ENCODE results near the gene TICRR. TPM values are rescaled to one million over a fixed set of nuclear protein-coding genes. Genes with fewer than 3 reads are reported as not detected.

The TICRR gene
- total and polyA plus RNA-seq, 2 of the 13 experiments (the other 11 are each of a cell fraction or from before 2014, with no cell fraction given): 4.1 to 14.3 TPM

GRCh38 chr15:89575656-89576416 is 567 bp downstream of the TICRR start (continued):
- TF ChIP-seq ZNF280D (CRISPR knock-in tag; IDR thresholded peaks at IDR 0.05): no peak
- no peak for TF ChIP-seq TCF12 (IDR thresholded peaks at IDR 0.05)
- TF ChIP-seq TCF12 (CRISPR knock-in tag; IDR thresholded peaks at IDR 0.05): 0 out of 2 replicates have a peak, but pooled peaks have one; percentile 52
- no peak for TF ChIP-seq ZNF354B (CRISPR knock-in tag; IDR thresholded peaks at IDR 0.05)
- TF ChIP-seq FIP1L1 (IDR thresholded peaks at IDR 0.05; ENCODE audit: borderline replicate concordance, insufficient read depth, low read depth, low read length): no peak
- TF ChIP-seq KDM2A (CRISPR knock-in tag; IDR thresholded peaks at IDR 0.05; ENCODE audit: borderline replicate concordance, low read depth): no peak
- no peak for TF ChIP-seq XRCC5 (optimal IDR thresholded peaks at IDR 0.05; ENCODE audit: low read length)
- no peak for TF ChIP-seq ARNT (IDR thresholded peaks at IDR 0.05)
- no peak for TF ChIP-seq ZNF614 (CRISPR knock-in tag; IDR thresholded peaks at IDR 0.05; ENCODE audit: borderline replicate concordance)
- no peak for TF ChIP-seq FUBP1 (CRISPR knock-in tag; IDR thresholded peaks at IDR 0.05; ENCODE audit: borderline replicate concordance)
- no peak for TF ChIP-seq ZNF577 (CRISPR knock-in tag; IDR thresholded peaks at IDR 0.05; ENCODE audit: borderline replicate concordance, low read depth)
- TF ChIP-seq DMAP1 (CRISPR knock-in tag; IDR thresholded peaks at IDR 0.05): no peak; the same call in 1 of the 2 replicates
- TF ChIP-seq ZFX (CRISPR knock-in tag; IDR thresholded peaks at IDR 0.05; ENCODE audit: low read depth): peak; percentile 82
- no peak for TF ChIP-seq ZBTB7B (CRISPR knock-in tag; IDR thresholded peaks at IDR 0.05)
- no peak for TF ChIP-seq SMYD3 (CRISPR knock-in tag; IDR thresholded peaks at IDR 0.05)
- TF ChIP-seq JUNB (CRISPR knock-in tag; IDR thresholded peaks at IDR 0.05; ENCODE audit: borderline replicate concordance): no peak
- TF ChIP-seq ETV5 (CRISPR knock-in tag; IDR thresholded peaks at IDR 0.05; ENCODE audit: borderline replicate concordance): no peak
- TF ChIP-seq ZNF160 (CRISPR knock-in tag; IDR thresholded peaks at IDR 0.05): no peak
- TF ChIP-seq ZNF670 (CRISPR knock-in tag; IDR thresholded peaks at IDR 0.05; ENCODE audit: borderline replicate concordance): no peak
- TF ChIP-seq, protein P1, sequence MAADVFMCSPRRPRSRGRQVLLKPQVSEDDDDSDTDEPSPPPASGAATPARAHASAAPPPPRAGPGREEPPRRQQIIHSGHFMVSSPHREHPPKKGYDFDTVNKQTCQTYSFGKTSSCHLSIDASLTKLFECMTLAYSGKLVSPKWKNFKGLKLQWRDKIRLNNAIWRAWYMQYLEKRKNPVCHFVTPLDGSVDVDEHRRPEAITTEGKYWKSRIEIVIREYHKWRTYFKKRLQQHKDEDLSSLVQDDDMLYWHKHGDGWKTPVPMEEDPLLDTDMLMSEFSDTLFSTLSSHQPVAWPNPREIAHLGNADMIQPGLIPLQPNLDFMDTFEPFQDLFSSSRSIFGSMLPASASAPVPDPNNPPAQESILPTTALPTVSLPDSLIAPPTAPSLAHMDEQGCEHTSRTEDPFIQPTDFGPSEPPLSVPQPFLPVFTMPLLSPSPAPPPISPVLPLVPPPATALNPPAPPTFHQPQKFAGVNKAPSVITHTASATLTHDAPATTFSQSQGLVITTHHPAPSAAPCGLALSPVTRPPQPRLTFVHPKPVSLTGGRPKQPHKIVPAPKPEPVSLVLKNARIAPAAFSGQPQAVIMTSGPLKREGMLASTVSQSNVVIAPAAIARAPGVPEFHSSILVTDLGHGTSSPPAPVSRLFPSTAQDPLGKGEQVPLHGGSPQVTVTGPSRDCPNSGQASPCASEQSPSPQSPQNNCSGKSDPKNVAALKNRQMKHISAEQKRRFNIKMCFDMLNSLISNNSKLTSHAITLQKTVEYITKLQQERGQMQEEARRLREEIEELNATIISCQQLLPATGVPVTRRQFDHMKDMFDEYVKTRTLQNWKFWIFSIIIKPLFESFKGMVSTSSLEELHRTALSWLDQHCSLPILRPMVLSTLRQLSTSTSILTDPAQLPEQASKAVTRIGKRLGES (CRISPR knock-in tag; IDR thresholded peaks at IDR 0.05; ENCODE audit: borderline replicate concordance): no peak
